22Rv1 (cell line): ENCODE results near the gene RASSF5.

Source experiments
- CTCF ChIP-seq: fragments of 450-650 bp; IDR thresholded peaks from 2 replicates; pipeline ENCODE4 v1.5.1; 2017; ENCODE audit warnings: mild to moderate bottlenecking
- ZFX ChIP-seq: fragments of 450-650 bp; IDR thresholded peaks from 2 replicates; pipeline ENCODE4 v1.6.1; 2017; ENCODE audit warnings: antibody characterized with exemption, borderline replicate concordance

GRCh38 chr1:206579747-206580437, 72.6 kb downstream of the RASSF5 start:
- no peak for TF ChIP-seq CTCF
- TF ChIP-seq ZFX, result no peak
